CD8-positive, alpha-beta memory T cell (primary cell): Measurements from ENCODE around the gene ZNF326. TPM values are rescaled to one million over a fixed set of nuclear protein-coding genes. Genes with fewer than 3 reads are reported as not detected.

Experiments used
- CTCF ChIA-PET: fragments of 350-600 bp; sonication (Branson Sonifier 250); formaldehyde crosslinking; loops from one replicate; lab custom pipeline; 2021; ENCODE audit warnings: antibody characterized with exemption; lab: Charles Lee
- POLR2A ChIA-PET: fragments of 350-600 bp; sonication (Branson Sonifier 250); formaldehyde crosslinking; loops from one replicate; lab custom pipeline; 2021; ENCODE audit warnings: antibody characterized with exemption; lab: Charles Lee
- DNase-seq, 5 donors: peaks; one replicate each; pipeline versions ENCODE4 v3.0.0 to v3.0.0-alpha.2; 2020 to 2022; ENCODE audit warnings: mixed read lengths in 1 of 5
- H3K27ac ChIP-seq: one replicate; pipeline ENCODE4 v1.7.0; 2013; ENCODE audit warnings: low read depth, mild to moderate bottlenecking, low read length, moderate library complexity
- H3K27me3 ChIP-seq: 2 replicates; pipeline ENCODE4 v1.7.0; 2013; ENCODE audit warnings: low read length, mild to moderate bottlenecking; ENCODE audit not compliant: insufficient read depth, poor library complexity, severe bottlenecking
- H3K36me3 ChIP-seq: 2 replicates; pipeline ENCODE4 v1.7.0; 2013; ENCODE audit warnings: mild to moderate bottlenecking, low read length, moderate library complexity; ENCODE audit not compliant: insufficient read depth
- H3K4me1 ChIP-seq: 2 replicates; pipeline ENCODE4 v1.7.0; 2013; ENCODE audit warnings: mild to moderate bottlenecking, low read length, moderate library complexity; ENCODE audit not compliant: insufficient read depth
- H3K4me3 ChIP-seq: 2 replicates; pipeline ENCODE4 v1.7.0; 2013; ENCODE audit warnings: mild to moderate bottlenecking, low read length
- H3K9me3 ChIP-seq: 2 replicates; pipeline ENCODE4 v1.7.0; 2013; ENCODE audit warnings: mild to moderate bottlenecking, low read length
- H3K27ac Mint-ChIP-seq, 8 donors: one replicate each; pipeline ENCODE4 v1.8.0; 2020 to 2021; ENCODE audit warnings: mixed read lengths in 8 of 8, mild to moderate bottlenecking in 6 of 8, inconsistent platforms in 3 of 8, moderate library complexity in 3 of 8
- H3K27me3 Mint-ChIP-seq, 2 donors: one replicate each; pipeline ENCODE4 v1.8.0; 2020 to 2021; ENCODE audit warnings: mixed read lengths in 2 of 2, mild to moderate bottlenecking in 1 of 2, moderate library complexity in 1 of 2
- H3K36me3 Mint-ChIP-seq, 3 donors: one replicate each; pipeline ENCODE4 v1.8.0; 2020 to 2021; ENCODE audit warnings: mixed read lengths in 3 of 3, inconsistent platforms in 1 of 3, mild to moderate bottlenecking in 1 of 3
- H3K4me1 Mint-ChIP-seq, 3 donors: one replicate each; pipeline ENCODE4 v1.8.0; 2020 to 2021; ENCODE audit warnings: mixed read lengths in 3 of 3, inconsistent platforms in 1 of 3, mild to moderate bottlenecking in 1 of 3
- H3K4me3 Mint-ChIP-seq, 7 donors: one replicate each; pipeline ENCODE4 v1.8.0; 2020 to 2021; ENCODE audit warnings: mixed read lengths in 7 of 7, mild to moderate bottlenecking in 6 of 7, moderate library complexity in 4 of 7, inconsistent platforms in 2 of 7
- H3K9me3 Mint-ChIP-seq, 5 donors: one replicate each; pipeline ENCODE4 v1.8.0; 2020 to 2022; ENCODE audit warnings: mixed read lengths in 5 of 5, mild to moderate bottlenecking in 3 of 5, moderate library complexity in 2 of 5, inconsistent platforms in 1 of 5
- polyA plus RNA-seq: library from polyadenylated mRNA; unstranded; fragments of 300-500 nt; fragmentation: Illumina TruSeq; gene quantifications from one replicate; pipeline ENCODE4 v1.2.3, GENCODE V29; 2021
- total RNA-seq, 2 experiments: library from RNA; stranded (reverse); gene quantifications; one replicate each; pipeline ENCODE4 v1.2.3, GENCODE V29; 2021

ZNF326 gene
- total and polyA plus RNA-seq, 3 experiments from 2014 or later = 5.0 to 26.4 (median 26.2) TPM

- H3K36me3 ChIP-seq = no peaks in the 10 kb centered on the region
- Mint-ChIP-seq H3K4me1 (peaks cover 24 to 41% (median 27%) of the 10 kb centered on the region in 3 donors), H3K27me3 (peaks cover 5 to 21% of the 10 kb centered on the region in 2 donors), H3K4me3 (no peak overlapping the region), H3K36me3 (peaks cover 0 to 6% (median 2%) of the 10 kb centered on the region in 3 donors), H3K9me3 (peaks cover 0 to 3% (median 2%) of the 10 kb centered on the region in 5 donors), H3K27ac (peak overlapping the region in 1 of 8 donors; percentile 6)
- ChIA-PET CTCF (no interaction called here), POLR2A (interaction anchor here (0.6 kb wide), 1 partner anchor 195 kb away, joined by 6 read pairs; no protein-coding TSS in a partner anchor)
- H3K4me3 ChIP-seq = no peak overlapping the region
- no peaks in the 10 kb centered on the region for H3K9me3 ChIP-seq
- no peak overlapping the region for H3K27ac ChIP-seq
- DNase-seq = no peak
- no peaks in the 10 kb centered on the region for H3K27me3 ChIP-seq
- peaks cover 14% of the 10 kb centered on the region for H3K4me1 ChIP-seq
Measured at GRCh38 chr1:89958851-89959654, 35.9 kb upstream of the ZNF326 start.

DNA sequence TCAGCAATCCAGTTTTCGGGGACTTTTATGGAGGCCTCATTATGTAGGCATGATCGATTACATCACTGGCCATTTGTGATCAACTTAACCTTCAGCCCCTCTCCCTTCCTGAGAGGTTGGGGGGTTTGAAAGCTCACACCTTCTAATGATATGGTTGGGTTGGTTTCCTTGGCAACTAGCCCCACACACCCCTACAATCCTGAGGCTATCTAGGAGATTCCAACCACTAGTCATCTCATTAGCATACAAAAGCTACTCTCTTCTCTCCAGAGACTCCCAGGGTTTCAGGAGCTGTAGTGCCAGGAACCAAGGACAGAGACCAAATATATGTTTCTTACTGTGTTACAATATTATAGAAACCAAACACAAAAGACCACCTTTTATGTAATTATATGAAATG lies 35.2 kb upstream of the ZNF326 start:
- peaks cover 24 to 40% (median 27%) of the 10 kb centered on the region in 3 donors for H3K4me1 Mint-ChIP-seq
- H3K27me3 Mint-ChIP-seq = peaks cover 5 to 21% of the 10 kb centered on the region in 2 donors
- DNase-seq = no peak
- Histone ChIP-seq H3K36me3 (no peaks in the 10 kb centered on the region), H3K27me3 (no peaks in the 10 kb centered on the region), H3K9me3 (no peaks in the 10 kb centered on the region), H3K4me3 (no peak overlapping the region), H3K27ac (no peak overlapping the region), H3K4me1 (peaks cover 14% of the 10 kb centered on the region)
- H3K9me3 Mint-ChIP-seq = peaks cover 0 to 3% (median 2%) of the 10 kb centered on the region in 5 donors
- H3K4me3 Mint-ChIP-seq = no peak overlapping the region
- peaks cover 0 to 6% (median 2%) of the 10 kb centered on the region in 3 donors for H3K36me3 Mint-ChIP-seq
- no peak overlapping the region for H3K27ac Mint-ChIP-seq
- POLR2A ChIA-PET = interaction anchor here (0.6 kb wide), 1 partner anchor 196 kb away, joined by 6 read pairs; no protein-coding TSS in a partner anchor
- CTCF ChIA-PET = interaction anchor here (0.9 kb wide), 1 partner anchor 197 kb away, joined by 3 read pairs; no protein-coding TSS in a partner anchor

- POLR2A ChIA-PET = no interaction called here
- no peaks in the 10 kb centered on the region for H3K36me3 ChIP-seq
- CTCF ChIA-PET = interaction anchor here (1.1 kb wide), 1 partner anchor 70 kb away, joined by 5 read pairs; no protein-coding TSS in a partner anchor
- no peak for DNase-seq
- H3K27ac ChIP-seq = no peak overlapping the region
- Mint-ChIP-seq H3K27ac (no peak overlapping the region), H3K36me3 (peaks cover 0 to 6% (median 2%) of the 10 kb centered on the region in 3 donors), H3K4me3 (no peak overlapping the region), H3K9me3 (peaks cover 0 to 3% (median 2%) of the 10 kb centered on the region in 5 donors), H3K4me1 (peaks cover 16 to 28% (median 22%) of the 10 kb centered on the region in 3 donors), H3K27me3 (peaks cover 5 to 19% of the 10 kb centered on the region in 2 donors)
- no peak overlapping the region for H3K4me3 ChIP-seq
- H3K9me3 ChIP-seq = no peaks in the 10 kb centered on the region
- H3K4me1 ChIP-seq = peaks cover 11% of the 10 kb centered on the region
- no peaks in the 10 kb centered on the region for H3K27me3 ChIP-seq
Measured at GRCh38 chr1:89962024-89962741, 32.7 kb upstream of the ZNF326 start.

DNA sequence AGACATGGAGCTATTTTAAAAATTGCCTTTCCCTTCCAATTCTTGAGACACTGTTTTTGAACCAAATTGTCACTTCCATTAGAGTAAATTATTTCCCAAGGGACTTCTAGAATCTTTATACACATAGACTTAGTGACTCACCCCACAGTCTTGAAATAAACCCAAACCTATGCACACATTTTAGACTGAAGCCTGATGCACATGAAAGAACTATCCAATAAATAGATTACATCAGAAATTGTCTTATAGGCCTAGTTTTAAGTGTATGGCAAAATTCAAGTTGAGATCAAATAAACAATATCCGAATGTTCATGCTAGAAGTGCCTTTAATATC lies 32.2 kb upstream of the ZNF326 start:
- H3K27ac Mint-ChIP-seq = no peak overlapping the region
- ChIA-PET CTCF (interaction anchor here (0.8 to 1.1 kb wide), 2 partner anchors 70 to 119 kb away, joined by 3 to 5 read pairs; no protein-coding TSS in a partner anchor), POLR2A (no interaction called here)
- H3K27ac ChIP-seq = no peak overlapping the region
- H3K27me3 Mint-ChIP-seq = peaks cover 5 to 16% of the 10 kb centered on the region in 2 donors
- no peaks in the 10 kb centered on the region for H3K27me3 ChIP-seq
- H3K36me3 ChIP-seq = no peaks in the 10 kb centered on the region
- peaks cover 13 to 23% (median 19%) of the 10 kb centered on the region in 3 donors for H3K4me1 Mint-ChIP-seq
- peaks cover 0 to 6% (median 2%) of the 10 kb centered on the region in 3 donors for H3K36me3 Mint-ChIP-seq
- no peak overlapping the region for H3K4me3 ChIP-seq
- H3K9me3 ChIP-seq = no peaks in the 10 kb centered on the region
- H3K4me3 Mint-ChIP-seq = no peak overlapping the region
- peaks cover 6% of the 10 kb centered on the region for H3K4me1 ChIP-seq
- peaks cover 0 to 3% (median 2%) of the 10 kb centered on the region in 5 donors for H3K9me3 Mint-ChIP-seq
- no peak for DNase-seq

DNA sequence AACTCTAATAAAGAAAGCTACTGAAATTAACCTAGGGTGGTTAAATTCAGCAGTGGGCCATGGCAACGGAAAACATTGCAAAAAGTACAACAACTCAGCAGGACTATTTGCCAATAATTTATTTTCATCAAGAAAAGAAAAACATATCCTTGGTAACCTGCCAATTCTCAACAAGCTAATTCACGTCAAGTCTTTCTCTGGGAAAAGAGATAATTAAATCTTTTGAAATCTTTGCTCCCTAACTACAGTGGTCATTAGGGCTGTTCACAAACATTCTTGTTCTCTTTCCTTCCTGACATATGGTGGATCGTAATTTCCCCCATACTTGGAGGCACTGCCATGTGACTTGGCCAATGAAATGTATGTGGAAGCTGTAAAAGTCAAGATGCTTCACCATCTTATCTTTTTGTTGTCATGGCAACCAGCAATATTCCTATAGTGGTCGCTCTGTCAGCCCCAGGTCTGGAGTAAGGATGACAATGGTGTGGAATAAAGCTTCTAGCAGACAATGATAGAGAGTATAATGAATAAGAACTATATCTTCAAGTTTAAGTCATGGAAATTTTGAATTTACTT lies 29.6 kb upstream of the ZNF326 start:
- POLR2A ChIA-PET = interaction anchor here (0.6 kb wide), 1 partner anchor 143 kb away, joined by 3 read pairs; no protein-coding TSS in a partner anchor
- CTCF ChIA-PET = no interaction called here

DNA sequence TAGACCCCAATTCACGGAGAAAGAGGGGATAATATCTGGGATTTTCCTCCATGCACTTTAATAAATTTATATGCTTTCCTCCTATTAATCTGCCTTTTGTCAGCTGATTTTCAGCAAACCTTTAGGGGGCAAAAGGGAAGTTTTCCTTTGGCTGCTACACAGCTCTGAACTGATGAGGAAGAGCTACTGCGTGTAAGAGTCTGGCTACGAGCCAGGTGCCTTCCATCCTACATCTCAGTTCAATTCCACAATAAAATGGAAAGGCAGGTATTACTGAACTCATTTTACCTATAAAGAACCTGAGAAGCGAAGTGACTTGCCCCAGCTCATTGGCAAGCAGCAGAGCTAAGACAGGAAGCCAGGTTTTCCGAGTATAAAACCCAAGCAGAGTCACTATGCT lies 28.3 kb upstream of the ZNF326 start:
- H3K27ac ChIP-seq = no peak overlapping the region
- CTCF ChIA-PET = no interaction called here
- no peak overlapping the region for H3K4me3 Mint-ChIP-seq
- H3K27me3 ChIP-seq = no peaks in the 10 kb centered on the region
- no peaks in the 10 kb centered on the region for H3K9me3 Mint-ChIP-seq
- H3K4me3 ChIP-seq = no peak overlapping the region
- no peaks in the 10 kb centered on the region for H3K4me1 ChIP-seq
- H3K4me1 Mint-ChIP-seq = peaks cover 0 to 7% (median 6%) of the 10 kb centered on the region in 3 donors
- no peak for DNase-seq
- no peaks in the 10 kb centered on the region for H3K36me3 ChIP-seq
- POLR2A ChIA-PET = no interaction called here
- peaks cover 0 to 2% (median 0%) of the 10 kb centered on the region in 3 donors for H3K36me3 Mint-ChIP-seq
- peak overlapping the region in 1 of 8 donors; percentile 3 for H3K27ac Mint-ChIP-seq
- H3K9me3 ChIP-seq = no peaks in the 10 kb centered on the region
- H3K27me3 Mint-ChIP-seq = peaks cover 0 to 5% of the 10 kb centered on the region in 2 donors

More for the DNA sequence above, 29.6 kb upstream of the ZNF326 start:
- Histone ChIP-seq H3K27ac (no peak overlapping the region), H3K4me1 (no peaks in the 10 kb centered on the region), H3K27me3 (no peaks in the 10 kb centered on the region), H3K9me3 (no peaks in the 10 kb centered on the region), H3K36me3 (no peaks in the 10 kb centered on the region), H3K4me3 (no peak overlapping the region)
- Mint-ChIP-seq H3K27me3 (peaks cover under 1 to 5% of the 10 kb centered on the region in 2 donors), H3K9me3 (peaks cover 0 to under 1% (median 0%) of the 10 kb centered on the region in 5 donors), H3K4me1 (peaks cover 0 to 7% (median 6%) of the 10 kb centered on the region in 3 donors), H3K27ac (no peak overlapping the region), H3K36me3 (peaks cover 0 to 2% (median 0%) of the 10 kb centered on the region in 3 donors), H3K4me3 (no peak overlapping the region)
- DNase-seq = no peak

GRCh38 chr1:89971600-89971999 lies 23.3 kb upstream of the ZNF326 start:
- Histone ChIP-seq H3K9me3 (no peaks in the 10 kb centered on the region), H3K27me3 (no peaks in the 10 kb centered on the region), H3K4me3 (no peak overlapping the region), H3K27ac (no peak overlapping the region), H3K4me1 (no peaks in the 10 kb centered on the region), H3K36me3 (no peaks in the 10 kb centered on the region)
- no peak overlapping the region for H3K4me3 Mint-ChIP-seq
- no peak for DNase-seq
- no peaks in the 10 kb centered on the region for H3K4me1 Mint-ChIP-seq
- H3K9me3 Mint-ChIP-seq = no peaks in the 10 kb centered on the region
- no peaks in the 10 kb centered on the region for H3K36me3 Mint-ChIP-seq
- CTCF ChIA-PET = interaction anchor here (0.8 to 1.7 kb wide), 2 partner anchors 12 to 128 kb away, joined by 3 read pairs; no protein-coding TSS in a partner anchor
- POLR2A ChIA-PET = no interaction called here
- peaks cover 4 to 10% of the 10 kb centered on the region in 2 donors for H3K27me3 Mint-ChIP-seq
- no peak overlapping the region for H3K27ac Mint-ChIP-seq
